GM23338 (cell line): Measurements from ENCODE around the gene TEDC2. TPM values are rescaled to one million over a fixed set of nuclear protein-coding genes. Genes with fewer than 3 reads are reported as not detected.

Experiments used
- ATAC-seq: fragments of 200-7000 bp; cut with Tn5 transposase; 3 replicates; pipeline ENCODE4 v1.9.1; 2020
- DNase-seq: peaks from one replicate; pipeline ENCODE4 v3.0.0-alpha.2; 2015; ENCODE audit warnings: low spot score
- H2AFZ ChIP-seq: fragments of 200-600 bp; sonication (generic); 2 replicates; pipeline ENCODE4 v1.8.0; 2016; ENCODE audit warnings: antibody characterized with exemption, mild to moderate bottlenecking, moderate library complexity
- H3F3A ChIP-seq: fragments of 200-600 bp; sonication (generic); replicated peaks from 2 replicates; pipeline ENCODE4 v1.8.0; 2017; ENCODE audit warnings: antibody characterized with exemption, mixed run types, low read depth
- H3K27ac ChIP-seq: fragments of 200-600 bp; sonication (generic); 2 replicates; pipeline ENCODE4 v1.6.1; 2016; ENCODE audit warnings: low read depth
- H3K27me3 ChIP-seq: fragments of 200-600 bp; sonication (generic); 2 replicates; pipeline ENCODE4 v1.8.0; 2016; ENCODE audit warnings: mild to moderate bottlenecking, mixed run types, moderate library complexity; ENCODE audit not compliant: insufficient read depth
- H3K36me3 ChIP-seq: fragments of 200-600 bp; sonication (generic); 2 replicates; pipeline ENCODE4 v1.8.0; 2016; ENCODE audit warnings: mild to moderate bottlenecking; ENCODE audit not compliant: insufficient read depth
- H3K4me1 ChIP-seq: fragments of 200-600 bp; sonication (generic); 2 replicates; pipeline ENCODE4 v1.8.0; 2016; ENCODE audit warnings: mild to moderate bottlenecking, moderate library complexity; ENCODE audit not compliant: insufficient read depth
- H3K4me2 ChIP-seq: fragments of 200-600 bp; sonication (generic); 2 replicates; pipeline ENCODE4 v1.7.1; 2017; ENCODE audit warnings: mixed run types
- H3K4me3 ChIP-seq: fragments of 200-600 bp; sonication (generic); 2 replicates; pipeline ENCODE4 v1.6.1; 2016; ENCODE audit warnings: mixed run types
- H3K79me2 ChIP-seq: fragments of 200-600 bp; sonication (generic); replicated peaks from 2 replicates; pipeline ENCODE4 v1.8.0; 2017; ENCODE audit warnings: mild to moderate bottlenecking; ENCODE audit not compliant: insufficient read depth
- H3K9me2 ChIP-seq: fragments of 200-600 bp; sonication (generic); 2 replicates; pipeline ENCODE4 v1.8.0; 2017; ENCODE audit not compliant: insufficient read depth
- H4K20me1 ChIP-seq: fragments of 200-600 bp; sonication (generic); replicated peaks from 2 replicates; pipeline ENCODE4 v1.8.0; 2017; ENCODE audit warnings: mild to moderate bottlenecking; ENCODE audit not compliant: insufficient read depth
- H3K27ac Mint-ChIP-seq: 2 replicates; pipeline ENCODE4 v1.8.0; 2020; ENCODE audit warnings: inconsistent platforms, mild to moderate bottlenecking, moderate library complexity, mixed read lengths
- H3K27me3 Mint-ChIP-seq: 3 replicates; pipeline ENCODE4 v1.8.0; 2022; ENCODE audit warnings: low read depth, mild to moderate bottlenecking, moderate library complexity, mixed read lengths, inconsistent platforms; ENCODE audit not compliant: insufficient read depth, poor library complexity
- H3K36me3 Mint-ChIP-seq: 3 replicates; pipeline ENCODE4 v1.8.0; 2021; ENCODE audit warnings: low read depth, mild to moderate bottlenecking, inconsistent platforms, moderate library complexity, mixed read lengths
- H3K4me1 Mint-ChIP-seq: 3 replicates; pipeline ENCODE4 v1.8.0; 2020; ENCODE audit warnings: mild to moderate bottlenecking, inconsistent platforms, mixed read lengths
- H3K4me3 Mint-ChIP-seq: 3 replicates; pipeline ENCODE4 v1.8.0; 2021; ENCODE audit warnings: moderate library complexity, mild to moderate bottlenecking, inconsistent platforms, mixed read lengths
- H3K9me3 Mint-ChIP-seq: 3 replicates; pipeline ENCODE4 v1.8.0; 2020; ENCODE audit warnings: moderate library complexity, mild to moderate bottlenecking, inconsistent platforms, mixed read lengths
- CREB1 ChIP-seq: fragments of 250-450 bp; sonication (Bioruptor Pico); IDR thresholded peaks from 2 replicates; pipeline ENCODE4 v1.5.0; 2020; ENCODE audit warnings: low read depth, mild to moderate bottlenecking, moderate library complexity
- EZH2phosphoT487 ChIP-seq: fragments of 200-600 bp; sonication (generic); IDR thresholded peaks from one replicate; pipeline ENCODE4 v1.8.1; 2018; ENCODE audit warnings: antibody characterized with exemption; ENCODE audit not compliant: unreplicated experiment
- NANOG ChIP-seq: IDR thresholded peaks from 2 replicates; pipeline ENCODE4 v1.6.1; 2016; ENCODE audit warnings: antibody characterized with exemption, borderline replicate concordance
- POLR2AphosphoS5 ChIP-seq: IDR thresholded peaks from 2 replicates; pipeline ENCODE4 v1.6.1; 2016; ENCODE audit warnings: antibody characterized with exemption, low read depth
- STAT1 ChIP-seq: IDR thresholded peaks from one replicate; pipeline ENCODE4 v1.6.1; 2016; ENCODE audit warnings: antibody characterized with exemption; ENCODE audit not compliant: unreplicated experiment
- ZNF462 ChIP-seq: fragments of 250-450 bp; sonication (Bioruptor Pico); IDR thresholded peaks from 2 replicates; pipeline ENCODE4 v1.5.0; 2020; ENCODE audit warnings: mild to moderate bottlenecking, moderate library complexity
- polyA plus RNA-seq: library from polyadenylated mRNA; unstranded; fragments of >200 nt; fragmentation: Nextera tagmentation; extraction: Ambion mirVana; gene quantifications from 2 replicates; pipeline ENCODE4 v1.2.1, GENCODE V29; 2016
- total RNA-seq: library from RNA; depleted of rRNA; stranded (reverse); fragments of >200 nt; shearing (Covaris generic); gene quantifications from 2 replicates; pipeline ENCODE4 v1.2.3, GENCODE V29; 2014

The TEDC2 gene
- total and polyA plus RNA-seq, 2 experiments from 2014 or later: 50.6 to 98.9 TPM

DNA sequence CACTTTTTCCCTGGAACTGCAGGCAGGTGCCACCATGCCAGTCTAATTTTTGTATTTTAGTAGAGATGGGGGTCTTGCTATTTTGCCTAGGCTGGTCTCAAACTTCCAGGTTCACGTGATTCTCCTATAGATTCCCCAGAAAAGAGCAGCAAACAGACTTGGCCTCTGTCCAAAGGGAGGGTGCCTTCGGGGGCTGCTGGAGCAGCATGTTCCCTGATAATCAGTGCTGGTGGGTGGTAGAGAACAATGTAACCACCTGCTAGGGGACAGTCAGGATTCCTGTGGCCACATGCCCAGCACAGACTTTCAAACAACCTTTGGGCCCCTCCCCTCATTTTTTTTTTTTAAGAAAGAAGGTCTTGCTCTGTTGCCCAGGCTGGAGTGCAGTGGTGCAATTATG is 44.8 kb upstream of the TEDC2 start:
- Histone ChIP-seq H3K4me2 (no peak overlapping the region), H3K36me3 (no peaks in the 10 kb centered on the region)

GRCh38 chr16:2420035-2420434 is 39.9 kb upstream of the TEDC2 start:
- H3K27me3 ChIP-seq: no peaks in the 10 kb centered on the region
- H3K79me2 ChIP-seq: no peaks in the 10 kb centered on the region
- no peaks in the 10 kb centered on the region for H3K9me3 Mint-ChIP-seq
- H3F3A ChIP-seq: no peaks in the 10 kb centered on the region
- no peak for DNase-seq
- H3K36me3 ChIP-seq: no peaks in the 10 kb centered on the region
- H3K4me1 Mint-ChIP-seq: no peaks in the 10 kb centered on the region
- H3K27ac Mint-ChIP-seq: no peak overlapping the region
- H4K20me1 ChIP-seq: no peaks in the 10 kb centered on the region
- no peak for ATAC-seq
- no peak overlapping the region for H3K4me3 ChIP-seq
- H3K9me2 ChIP-seq: no peaks in the 10 kb centered on the region
- H3K36me3 Mint-ChIP-seq: peaks cover 2% of the 10 kb centered on the region; the same call in 1 of the 3 replicates
- no peak overlapping the region for H3K4me2 ChIP-seq
- H3K4me3 Mint-ChIP-seq: no peak overlapping the region
- peaks cover 7% of the 10 kb centered on the region for H3K27me3 Mint-ChIP-seq
- TF ChIP-seq NANOG (no peak), CREB1 (CRISPR knock-in tag) (no peak), EZH2phosphoT487 (no peak), ZNF462 (CRISPR knock-in tag) (no peak)
- H3K27ac ChIP-seq: no peak overlapping the region
- no peak overlapping the region for H2AFZ ChIP-seq
- H3K4me1 ChIP-seq: no peaks in the 10 kb centered on the region

More for the DNA sequence above, 44.8 kb upstream of the TEDC2 start:
- H3K9me2 ChIP-seq: no peaks in the 10 kb centered on the region
- H3K9me3 Mint-ChIP-seq: no peaks in the 10 kb centered on the region
- no peaks in the 10 kb centered on the region for H3F3A ChIP-seq
- no peak overlapping the region for H3K4me3 ChIP-seq
- H2AFZ ChIP-seq: no peak overlapping the region; the same call in 1 of the 2 replicates
- no peaks in the 10 kb centered on the region for H3K79me2 ChIP-seq
- no peaks in the 10 kb centered on the region for H3K4me1 Mint-ChIP-seq
- H3K4me3 Mint-ChIP-seq: no peak overlapping the region
- no peaks in the 10 kb centered on the region for H3K36me3 Mint-ChIP-seq
- no peaks in the 10 kb centered on the region for H3K4me1 ChIP-seq
- TF ChIP-seq POLR2AphosphoS5 (no peak), STAT1 (no peak)
- H3K27me3 Mint-ChIP-seq: peaks cover 1% of the 10 kb centered on the region
- ATAC-seq: no peak
- no peaks in the 10 kb centered on the region for H3K27me3 ChIP-seq
- no peak overlapping the region for H3K27ac Mint-ChIP-seq
- no peaks in the 10 kb centered on the region for H4K20me1 ChIP-seq
- no peak overlapping the region for H3K27ac ChIP-seq
- DNase-seq: no peak
